Stimulated activated CD4-positive, alpha-beta T cell treated with anti-CD3 and anti-CD28 coated beads, TNF-alpha, amount 100 ng/mL, for 24 hours (primary cell): ENCODE measurements around the gene LBX2.

Experiments used
- DNase-seq, 3 experiments: peaks; one replicate each; pipeline ENCODE4 v3.0.0-alpha.2; 2020; ENCODE audit warnings: low read depth in 3 of 3

The LBX2 gene

DNA sequence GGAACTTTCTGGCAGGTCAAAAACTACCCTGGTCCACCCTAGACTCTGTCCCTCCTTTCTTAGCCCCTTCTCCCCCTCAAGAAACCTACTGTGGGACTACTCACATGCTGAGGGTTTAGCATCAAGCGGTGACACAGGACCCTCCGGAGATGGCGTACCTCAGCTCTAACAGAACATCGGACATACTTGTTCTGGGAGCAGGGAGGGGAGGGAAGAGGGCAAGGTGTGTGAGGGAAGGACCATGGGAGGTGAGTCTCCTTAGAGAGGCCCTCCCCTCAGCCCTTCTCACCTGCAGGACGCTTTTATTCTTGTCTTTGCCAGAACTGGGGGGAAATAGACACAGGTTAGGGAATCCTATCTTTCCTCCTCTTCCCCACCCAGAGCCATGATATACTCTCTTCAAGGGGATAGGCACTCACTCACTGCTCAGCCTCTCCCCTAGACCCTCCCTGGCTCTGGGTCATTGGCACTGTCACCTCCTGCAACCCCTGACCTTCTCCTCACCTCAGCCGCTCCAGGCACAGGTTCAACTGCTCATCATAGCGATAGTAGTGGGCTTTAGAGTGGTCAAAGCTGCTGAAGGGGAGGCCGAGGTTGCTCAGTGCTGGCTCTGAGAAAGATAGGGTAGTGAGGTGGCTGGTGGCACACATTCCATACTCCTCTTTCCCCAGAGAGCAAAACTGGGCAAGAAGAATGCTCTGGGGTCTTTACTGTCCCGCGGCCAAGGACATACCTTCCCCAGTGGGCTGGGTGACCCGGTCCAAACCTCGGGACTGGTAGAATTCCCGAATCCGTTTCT is 6.2 kb upstream of the LBX2 start:
- no peak for DNase-seq

DNA sequence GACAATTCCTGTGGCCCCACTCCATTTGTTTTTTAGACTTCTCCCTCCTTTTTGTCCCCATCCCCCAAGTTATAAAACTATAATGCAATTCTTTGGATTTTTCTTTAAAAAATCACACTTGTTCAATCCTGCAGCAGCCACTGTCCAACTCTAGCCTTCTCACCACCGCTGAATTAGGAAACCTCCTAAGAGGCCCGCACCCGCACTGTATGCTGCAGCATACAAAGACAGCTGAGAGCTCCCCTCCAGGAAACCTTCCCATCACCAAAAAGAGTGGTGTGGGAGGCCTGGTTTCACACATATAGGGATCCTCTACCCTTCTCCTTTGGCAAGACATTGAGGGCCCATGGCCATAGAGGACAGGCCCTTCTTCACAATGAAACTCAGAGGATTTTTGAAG is 5.2 kb upstream of the LBX2 start:
- no peak for DNase-seq

DNA sequence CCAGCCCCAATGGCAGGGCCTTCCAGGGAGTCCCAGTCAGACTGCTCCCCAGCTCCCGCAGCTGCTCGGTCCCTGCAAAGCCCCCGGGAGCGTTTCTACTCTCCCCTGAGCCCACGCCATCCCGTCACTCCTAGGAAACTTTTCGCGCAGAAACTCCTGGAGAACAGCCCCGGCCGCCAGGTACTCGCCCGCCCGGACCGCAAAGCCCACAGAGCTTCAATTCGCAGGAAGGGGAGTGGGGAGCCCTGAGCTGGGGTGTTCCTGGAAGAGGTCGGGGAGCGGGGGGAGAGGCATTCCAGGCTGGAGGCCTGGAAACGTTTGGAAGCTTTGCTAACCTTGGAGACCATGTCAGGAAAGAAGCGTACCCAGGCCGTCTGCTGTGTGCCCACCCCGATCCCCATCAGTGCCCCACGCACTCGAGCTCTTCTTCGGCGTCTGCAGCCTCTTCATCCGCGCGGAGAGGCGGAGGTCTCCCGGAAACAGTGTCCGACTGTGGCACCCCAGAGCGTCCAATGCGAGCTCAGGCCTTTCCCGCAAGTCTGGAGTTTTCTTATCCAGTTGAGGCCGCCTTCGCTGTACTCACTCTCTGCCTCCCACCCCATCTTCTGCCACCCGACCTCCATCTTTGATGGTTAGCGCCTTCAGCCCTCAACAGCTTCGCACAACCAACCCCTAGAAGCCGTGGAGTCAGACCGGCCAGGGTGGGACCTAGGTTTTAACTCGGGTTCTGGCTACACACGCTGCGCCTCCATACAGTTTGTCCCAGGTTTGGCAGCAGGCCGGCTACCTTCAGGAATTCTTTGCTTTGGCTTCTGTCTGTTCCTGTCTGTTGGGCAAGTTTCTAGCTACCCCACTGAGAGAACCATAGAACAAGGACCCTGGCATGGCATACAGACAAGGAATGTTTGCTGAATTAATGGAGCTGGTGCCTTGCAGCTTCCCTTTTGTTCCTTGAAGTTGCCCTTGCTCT is 4.4 kb upstream of the LBX2 start:
- no peak for DNase-seq

DNA sequence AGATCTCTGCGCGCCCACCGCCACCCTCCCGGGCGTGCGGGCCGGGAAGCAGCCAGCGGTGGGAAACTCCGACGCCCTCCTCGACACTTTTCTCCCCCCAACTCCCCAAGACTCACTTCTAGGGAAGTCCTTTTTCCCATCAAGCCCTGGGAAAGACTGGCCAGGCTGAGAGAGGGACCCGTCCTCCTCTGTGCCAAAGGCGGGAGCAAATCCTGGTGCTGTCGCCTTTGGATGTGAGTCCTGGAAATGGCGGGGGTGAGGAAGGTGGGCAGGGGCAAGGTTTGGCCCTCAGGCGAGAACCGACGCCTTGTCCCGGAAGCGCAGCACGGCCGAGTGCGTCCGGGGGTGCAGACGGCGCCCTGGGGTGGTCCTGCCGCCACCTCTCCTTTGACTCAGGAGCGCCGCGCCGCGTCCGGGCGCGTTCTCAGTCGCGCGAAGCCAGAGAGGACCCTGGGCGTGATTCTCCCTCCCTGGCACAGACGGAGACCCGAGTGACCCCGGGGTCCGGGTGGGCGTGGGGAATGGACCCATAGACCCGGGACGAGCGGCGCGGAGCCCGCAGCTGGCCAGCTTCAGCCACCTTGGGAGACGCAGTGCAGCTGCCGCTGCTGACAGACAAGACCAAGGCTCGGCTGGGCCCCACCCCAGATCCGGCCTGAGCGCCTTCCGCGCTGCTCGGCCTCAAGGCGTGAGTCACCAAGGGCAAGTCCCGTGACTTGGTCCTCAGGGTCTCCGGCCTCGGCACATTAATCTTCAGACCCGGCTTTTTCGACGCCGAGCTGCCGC is 3.5 kb upstream of the LBX2 start:
- DNase-seq = peak in 1 of 3 experiments; percentile 58

DNA sequence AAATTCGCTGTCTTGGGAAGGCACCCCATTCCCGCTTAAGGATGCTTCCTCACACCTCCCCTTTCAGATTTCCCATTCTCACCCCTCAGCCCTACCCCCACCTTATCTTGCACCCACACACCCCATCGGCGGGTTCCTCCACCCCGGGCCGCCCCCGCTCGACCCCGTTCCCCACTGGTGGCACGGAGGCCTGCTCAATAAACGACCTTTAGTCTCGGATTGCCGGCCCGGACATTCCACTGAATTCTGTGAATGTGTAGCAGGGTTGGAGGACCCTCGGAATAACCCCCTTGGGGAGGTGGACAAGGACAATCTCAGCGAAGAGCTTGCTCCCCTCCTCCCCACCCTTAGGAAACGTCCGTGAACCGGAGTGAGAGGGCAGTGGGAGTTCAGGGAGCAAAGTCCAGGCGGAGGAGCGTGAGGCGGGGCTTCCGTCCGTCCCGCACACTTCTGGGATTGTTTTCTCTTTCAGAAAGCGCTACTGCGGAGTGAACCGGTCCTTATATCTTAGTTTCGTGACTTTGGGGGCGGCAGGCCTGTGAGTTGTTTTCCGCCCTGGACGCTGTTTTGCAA is 2.8 kb upstream of the LBX2 start:
- DNase-seq = no peak

DNA sequence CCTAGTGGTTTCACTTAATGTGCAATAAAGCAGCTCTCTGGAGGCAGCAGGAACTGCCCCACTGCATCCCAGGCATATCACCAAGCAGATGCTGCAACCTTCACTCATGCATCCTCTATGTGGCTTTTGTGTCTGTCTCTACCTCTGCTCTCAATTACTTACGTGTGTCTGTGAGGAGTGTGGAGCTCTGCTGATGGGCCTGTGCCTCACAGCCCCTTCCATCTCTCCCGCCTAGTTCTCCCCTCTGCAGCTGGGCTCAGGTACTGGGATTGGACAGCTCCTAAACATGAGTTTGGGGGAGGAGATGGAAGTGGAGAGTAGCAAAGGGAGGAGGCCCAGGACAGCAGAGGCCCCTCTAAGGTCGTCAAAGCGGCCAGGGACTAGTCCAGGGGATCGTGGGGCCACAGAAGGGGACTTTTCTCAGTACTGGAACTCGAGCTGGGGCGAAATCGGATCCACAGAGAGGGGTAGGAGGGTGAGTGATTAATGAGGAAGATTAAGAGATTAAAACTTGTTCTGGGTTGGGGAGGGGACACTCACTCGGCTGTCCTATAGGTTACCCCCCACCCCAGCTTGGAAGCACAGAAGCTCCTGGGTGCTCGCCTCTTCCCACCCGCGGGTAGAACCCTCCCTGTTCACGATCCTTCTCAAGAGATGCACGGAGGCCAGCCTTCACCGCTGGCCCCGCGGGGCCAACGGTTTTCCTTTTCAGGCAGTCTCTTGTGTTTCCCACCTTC is 2.1 kb upstream of the LBX2 start:
- DNase-seq = no peak

DNA sequence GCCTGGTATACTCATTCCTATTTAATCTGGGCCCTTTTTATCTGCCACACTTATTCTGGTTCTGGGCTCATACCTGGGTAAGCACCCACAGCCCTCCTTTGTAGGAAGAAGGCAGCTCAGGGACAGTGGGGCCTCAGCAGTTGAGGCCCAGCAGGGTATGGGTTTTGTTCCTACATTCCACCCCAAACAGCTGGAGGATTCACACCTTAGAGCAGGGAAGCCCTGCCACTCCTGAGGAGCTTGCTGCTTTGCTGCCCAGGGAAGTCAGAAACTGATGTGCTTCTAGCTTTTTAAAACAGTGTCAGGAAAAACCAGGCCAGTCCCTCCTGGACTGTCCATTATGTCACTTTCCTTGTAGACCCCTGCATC is 1.2 kb upstream of the LBX2 start:
- DNase-seq = no peak

DNA sequence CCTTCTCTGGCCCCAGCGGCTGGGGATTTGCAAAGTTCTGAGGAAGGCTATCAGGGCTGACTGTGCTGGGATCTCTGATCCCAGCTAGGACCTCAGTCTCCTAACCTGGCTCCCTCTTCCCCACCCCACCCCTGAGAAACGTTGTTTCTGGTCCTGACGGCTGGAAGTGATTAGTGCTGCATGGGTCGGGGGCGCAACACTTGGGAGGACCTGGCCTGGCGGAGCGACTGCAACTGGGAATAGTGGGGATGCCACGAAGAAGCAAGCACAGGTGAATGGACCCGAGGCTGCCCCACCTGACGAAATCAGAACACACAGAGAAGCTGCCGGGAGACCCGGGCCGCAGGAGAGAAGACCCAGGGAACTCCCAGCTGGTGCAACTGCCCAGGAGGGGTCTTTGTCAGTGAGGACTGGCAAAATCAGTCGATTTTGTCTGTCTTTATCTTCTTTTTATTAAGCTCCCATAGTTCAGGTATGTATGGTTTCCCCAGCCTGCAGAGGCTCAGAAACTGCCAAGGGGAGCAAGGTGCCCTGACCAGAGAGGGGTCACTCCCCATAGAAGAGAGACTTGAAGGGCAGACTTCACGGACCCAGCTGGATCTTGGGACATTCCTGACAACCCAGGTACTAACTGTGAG is 656 bp upstream of the LBX2 start:
- no peak for DNase-seq

DNA sequence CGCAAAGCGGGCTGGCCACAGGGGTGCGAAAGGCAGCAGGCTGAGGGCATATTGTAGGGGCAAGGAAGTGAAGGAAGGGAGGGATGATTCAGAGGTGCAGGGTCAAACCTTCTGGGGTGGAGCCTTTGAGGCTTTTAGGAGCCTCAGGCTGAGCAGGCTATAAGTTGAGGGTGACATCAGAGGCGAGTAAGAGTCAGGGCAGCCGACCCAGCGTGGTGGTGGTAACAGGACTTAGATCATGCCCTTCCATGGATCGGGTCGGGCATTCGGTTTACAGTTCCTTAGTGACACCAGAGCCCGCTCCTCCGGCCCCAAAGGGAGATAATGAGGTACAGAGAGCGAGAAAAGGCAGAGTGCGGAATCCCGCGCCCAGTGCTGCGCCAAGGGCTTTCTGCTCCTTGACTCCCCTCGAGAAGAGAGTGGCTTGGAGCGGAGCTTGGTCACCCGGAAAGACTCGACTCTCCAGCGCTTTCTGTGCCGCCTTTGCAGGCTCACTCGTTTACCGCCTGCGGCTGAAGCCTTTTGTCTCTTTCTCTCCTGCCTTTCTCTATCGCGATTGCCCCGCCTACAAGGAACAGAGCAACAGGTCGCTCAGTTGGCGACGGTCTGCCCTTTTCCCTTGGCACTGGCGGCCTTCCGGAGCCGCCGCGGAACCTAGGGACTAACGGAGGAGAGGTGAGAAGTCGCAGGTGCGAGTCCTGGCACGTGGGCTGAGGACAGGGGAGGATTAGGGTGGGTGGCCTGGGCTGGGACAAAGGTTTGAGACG is 720 bp downstream of the LBX2 start:
- DNase-seq = no peak

DNA sequence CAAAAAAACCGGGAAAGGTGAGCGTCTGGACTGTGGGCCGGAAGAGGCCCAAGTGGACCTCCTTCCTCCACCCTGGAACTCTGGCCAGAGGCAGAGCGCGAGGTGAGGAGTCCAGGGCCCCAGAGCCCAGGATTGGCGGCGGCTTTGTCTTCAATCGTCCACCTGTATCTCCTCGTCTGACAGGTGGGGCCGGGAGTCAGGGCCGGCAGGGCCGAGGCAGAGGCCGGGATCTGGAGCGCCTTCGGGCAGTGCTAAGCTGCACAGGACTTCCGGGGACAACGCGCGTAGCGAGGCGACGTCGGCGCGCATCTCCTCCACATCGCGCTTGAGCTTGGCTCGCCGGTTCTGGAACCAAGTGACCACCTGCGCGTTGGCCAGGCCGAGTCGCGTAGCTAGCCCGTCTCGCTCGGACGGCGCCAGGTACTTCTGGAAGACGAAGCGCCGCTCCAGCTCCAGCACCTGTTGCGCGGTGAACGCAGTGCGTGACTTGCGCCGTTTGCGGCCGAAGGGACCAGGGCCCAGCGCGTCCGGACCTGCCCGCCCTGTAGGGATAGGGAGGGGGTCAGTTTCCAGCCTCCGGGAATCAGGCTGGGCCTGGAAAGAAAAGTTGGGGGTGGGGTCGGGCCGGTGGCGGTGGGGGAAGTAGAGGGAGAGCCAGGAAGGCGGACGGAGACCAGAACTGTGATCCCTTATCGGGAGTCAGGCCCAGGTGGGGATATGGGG is 1.5 kb downstream of the LBX2 start:
- DNase-seq = no peak

DNA sequence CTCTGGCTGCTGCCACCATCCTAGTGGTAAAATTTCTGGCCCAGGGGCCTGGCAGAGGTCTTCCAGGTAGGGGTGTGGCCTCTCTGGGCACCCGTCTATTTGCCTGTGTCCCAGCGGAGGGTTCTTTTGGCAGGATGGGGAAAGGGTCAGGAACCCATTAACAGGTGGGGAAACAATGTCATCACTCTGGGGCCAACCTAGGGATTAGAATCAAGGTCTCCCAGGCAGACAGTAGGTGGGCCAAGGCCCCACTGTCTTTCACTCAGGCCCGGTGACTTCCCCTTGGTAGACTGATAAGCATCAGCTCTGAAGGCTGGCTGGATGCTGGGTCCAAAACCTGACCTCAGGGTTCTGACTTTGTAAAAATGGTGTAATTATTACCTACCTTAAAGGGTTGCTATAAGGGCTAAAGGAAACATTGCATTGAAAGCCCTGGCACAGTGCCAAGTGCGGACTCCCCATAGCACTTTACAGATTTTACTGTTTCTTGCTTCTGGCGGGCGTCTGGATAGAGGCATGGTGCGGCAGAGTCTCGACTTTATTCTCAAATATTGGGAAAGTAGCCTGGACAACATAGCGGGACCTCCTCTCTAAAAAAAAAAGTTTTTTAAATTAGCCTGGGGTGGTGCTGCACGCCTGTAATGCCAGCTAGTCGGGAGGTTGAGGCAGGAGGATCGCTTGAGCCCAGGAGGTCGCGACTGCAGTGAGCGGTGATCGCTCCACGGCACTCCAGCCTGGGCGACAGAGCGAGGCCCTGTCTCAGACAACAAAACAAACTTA is 2.2 kb downstream of the LBX2 start:
- DNase-seq = no peak

DNA sequence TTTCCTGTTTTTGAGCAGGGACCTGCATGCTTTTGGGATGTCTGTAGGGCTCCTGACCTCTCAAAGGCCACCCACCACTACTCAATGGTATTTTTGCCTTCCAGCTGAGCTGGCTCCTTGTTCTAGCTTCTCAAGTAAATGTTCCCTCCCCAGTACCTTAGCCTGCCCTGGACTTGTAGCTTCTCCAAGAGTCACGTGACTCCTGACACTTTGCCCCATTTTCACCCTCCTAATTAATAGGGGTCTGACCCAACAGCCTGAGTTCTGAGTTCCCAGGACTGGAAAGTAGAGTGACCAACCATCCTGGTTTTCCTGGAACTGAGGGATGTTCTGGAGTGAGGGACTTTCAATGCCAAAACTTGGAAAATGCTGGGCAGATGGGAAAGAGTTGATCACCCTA is 4.0 kb downstream of the LBX2 start:
- DNase-seq = no peak

DNA sequence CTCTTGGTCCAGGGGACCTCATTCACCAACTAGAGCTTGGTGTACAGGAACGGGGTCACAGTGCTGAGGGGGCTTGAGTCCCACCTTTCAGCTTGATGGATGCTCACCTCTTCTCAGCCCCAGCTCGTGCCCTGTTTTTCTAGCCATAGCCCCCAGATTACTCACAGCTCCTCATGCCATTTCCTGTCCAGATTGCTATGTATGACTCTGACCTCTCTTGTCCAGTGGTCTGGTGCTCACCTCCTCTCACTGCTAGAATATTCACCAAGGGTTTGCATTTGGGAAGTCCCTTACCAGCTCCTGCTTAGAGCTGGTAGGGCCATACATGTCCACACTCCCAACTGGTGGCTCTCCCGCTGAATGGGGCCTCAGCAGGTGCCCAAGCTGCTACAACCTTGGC is 5.9 kb downstream of the LBX2 start:
- DNase-seq = no peak

DNA sequence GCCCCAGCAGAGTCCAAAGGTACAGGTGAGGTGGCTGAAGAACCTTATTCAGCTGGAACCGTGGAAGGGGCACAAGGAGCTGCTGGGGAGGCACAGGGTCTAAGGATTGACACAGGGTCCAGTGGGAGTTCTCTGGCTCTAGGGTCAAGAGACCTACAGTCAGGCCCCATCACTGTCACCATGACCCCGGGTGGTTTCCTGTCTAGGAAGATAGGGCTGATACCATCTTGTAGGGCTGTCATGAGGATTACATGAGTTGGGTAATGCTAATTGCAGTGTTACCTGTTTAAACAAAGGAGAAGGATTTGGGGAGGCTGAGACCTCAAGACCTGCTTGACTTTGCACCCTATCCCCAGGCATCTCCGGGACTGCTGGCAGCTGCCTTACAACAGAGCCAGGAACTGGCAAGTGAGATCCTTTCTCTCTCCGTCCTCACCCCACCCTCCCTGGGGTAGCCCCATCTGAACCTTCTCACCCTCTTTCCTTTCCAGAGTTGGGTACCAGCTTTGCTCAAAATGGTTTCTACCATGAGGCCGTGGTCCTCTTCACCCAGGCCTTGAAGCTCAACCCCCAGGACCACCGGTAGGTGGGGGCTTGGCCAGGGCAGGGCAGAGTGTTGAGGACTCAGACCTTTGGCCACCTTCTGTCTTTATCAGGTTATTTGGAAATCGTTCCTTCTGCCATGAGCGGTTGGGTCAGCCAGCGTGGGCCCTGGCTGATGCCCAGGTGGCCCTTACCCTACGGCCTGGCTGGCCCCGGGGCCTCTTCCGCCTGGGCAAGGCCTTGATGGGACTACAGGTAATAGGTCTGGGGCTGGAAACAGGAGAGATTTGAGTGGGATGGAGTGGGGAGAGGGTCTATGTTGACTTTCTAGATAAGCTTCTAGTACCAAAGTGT is 7.5 kb downstream of the LBX2 start:
- DNase-seq = no peak

DNA sequence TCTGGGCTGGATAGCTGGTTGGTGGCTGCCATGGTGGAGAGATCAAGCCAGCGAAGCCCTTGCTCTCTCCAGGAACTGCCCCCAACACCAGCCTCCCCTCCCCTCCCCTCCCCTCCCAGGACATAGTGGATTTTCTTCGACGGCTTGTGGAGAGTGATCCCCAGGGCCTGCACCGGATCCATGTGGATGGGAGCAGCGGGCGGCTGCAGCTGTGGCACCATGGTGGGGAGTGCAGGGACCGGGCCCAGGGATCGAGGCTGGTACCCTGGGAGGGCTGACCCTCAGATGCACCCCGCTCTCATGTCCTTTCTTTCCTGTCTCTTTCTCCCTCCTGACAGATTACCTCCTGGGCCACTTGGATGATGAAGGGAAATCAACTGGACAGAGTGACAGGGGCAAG is 9.5 kb downstream of the LBX2 start:
- DNase-seq = no peak

DNA sequence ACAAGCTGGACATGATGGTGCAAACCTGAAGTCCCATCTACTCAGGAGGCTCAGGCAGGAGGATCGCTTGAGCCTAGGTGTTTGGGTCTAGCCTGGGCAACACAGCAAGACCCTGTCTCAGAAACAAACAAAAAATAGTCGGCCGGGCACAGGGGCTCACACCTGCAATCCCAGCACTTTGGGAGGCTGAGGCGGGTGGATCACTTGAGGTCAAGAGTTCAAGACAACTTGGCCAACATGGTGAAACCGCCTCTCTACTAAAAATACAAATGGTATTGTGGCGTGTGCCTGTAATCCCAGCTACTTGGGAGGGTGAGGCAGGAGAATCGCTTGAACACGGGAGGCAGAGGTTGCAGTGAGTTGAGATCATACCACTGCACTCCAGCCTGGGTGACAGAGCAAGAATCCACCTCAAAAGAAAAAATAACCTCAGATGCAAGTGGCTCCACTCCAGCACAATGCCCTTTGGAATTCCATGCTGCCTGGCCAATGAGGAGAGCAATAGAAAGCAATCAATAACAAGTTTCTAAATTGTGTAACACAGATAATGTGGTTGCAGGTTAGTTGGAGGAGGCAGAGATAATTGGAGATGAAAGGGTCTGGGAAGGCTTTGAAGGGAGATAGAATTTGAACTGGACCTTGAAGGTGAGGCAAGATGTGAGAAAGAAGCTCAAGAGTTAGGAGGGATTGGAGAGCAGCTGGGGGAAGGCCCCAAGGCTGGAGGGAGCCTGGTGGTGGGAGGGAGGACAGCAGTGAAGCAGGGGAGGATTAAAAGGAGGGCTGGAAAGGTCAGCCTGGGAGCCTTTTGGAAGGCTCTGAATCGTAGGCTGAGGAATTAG is 10.5 kb downstream of the LBX2 start:
- DNase-seq = no peak
